ENCODE data around the gene SLC27A4.

Gene SLC27A4

GRCh38 chr9:128384801-128385495 is 44.6 kb downstream of the SLC27A4 start:
- FAIRE-seq = no peak
- DNase-seq (ENCODE audit: insufficient read length, low spot score) = no peak
- TF ChIP-seq POLR2A (IDR thresholded peaks at IDR 0.05; ENCODE audit: low read depth, low read length) = no peak
- TF ChIP-seq PAX5 (IDR thresholded peaks at IDR 0.05; ENCODE audit: insufficient read depth, low read length, severe bottlenecking) = no peak
- no peak for TF ChIP-seq TAF1 (IDR thresholded peaks at IDR 0.05; ENCODE audit: low read depth, low read length)
- no peak for TF ChIP-seq POLR2AphosphoS5 (IDR thresholded peaks at IDR 0.05; ENCODE audit: low read depth, low read length)
- TF ChIP-seq SPI1 (IDR thresholded peaks at IDR 0.05; ENCODE audit: low read depth, low read length) = no peak
- TF ChIP-seq POU2F2 (IDR thresholded peaks at IDR 0.05; ENCODE audit: low read depth, low read length) = no peak

- no peak for FAIRE-seq
- DNase-seq (ENCODE audit: insufficient read length, low spot score) = no peak
- TF ChIP-seq TAF1 (IDR thresholded peaks at IDR 0.05; ENCODE audit: low read depth, low read length) = no peak
Measured at GRCh38 chr9:128385496-128386460, 45.5 kb downstream of the SLC27A4 start.

- FAIRE-seq (no peak), DNase-seq (ENCODE audit: insufficient read length, low spot score) (no peak)
- TF ChIP-seq POLR2A (IDR thresholded peaks at IDR 0.05; ENCODE audit: low read depth, low read length) (no peak), POLR2AphosphoS5 (IDR thresholded peaks at IDR 0.05; ENCODE audit: low read depth, low read length) (no peak), POU2F2 (IDR thresholded peaks at IDR 0.05; ENCODE audit: low read depth, low read length) (no peak), PAX5 (IDR thresholded peaks at IDR 0.05; ENCODE audit: insufficient read depth, low read length, severe bottlenecking) (no peak), TAF1 (IDR thresholded peaks at IDR 0.05; ENCODE audit: low read depth, low read length) (no peak), SPI1 (IDR thresholded peaks at IDR 0.05; ENCODE audit: low read depth, low read length) (no peak)
Measured at GRCh38 chr9:128388150-128388549, 47.8 kb downstream of the SLC27A4 start.

GRCh38 chr9:128389395-128390149 is 49.2 kb downstream of the SLC27A4 start:
- DNase-seq (ENCODE audit: insufficient read length, low spot score) = no peak
- FAIRE-seq = no peak
- no peak for TF ChIP-seq POU2F2 (IDR thresholded peaks at IDR 0.05; ENCODE audit: low read depth, low read length)
- TF ChIP-seq TAF1 (IDR thresholded peaks at IDR 0.05; ENCODE audit: low read depth, low read length) = no peak
- TF ChIP-seq PAX5 (IDR thresholded peaks at IDR 0.05; ENCODE audit: insufficient read depth, low read length, severe bottlenecking) = no peak
- no peak for TF ChIP-seq POLR2AphosphoS5 (IDR thresholded peaks at IDR 0.05; ENCODE audit: low read depth, low read length)
- TF ChIP-seq POLR2A (IDR thresholded peaks at IDR 0.05; ENCODE audit: low read depth, low read length) = no peak
- no peak for TF ChIP-seq SPI1 (IDR thresholded peaks at IDR 0.05; ENCODE audit: low read depth, low read length)

- no peak for DNase-seq (ENCODE audit: insufficient read length, low spot score)
- no peak for FAIRE-seq
- no peak for TF ChIP-seq SPI1 (IDR thresholded peaks at IDR 0.05; ENCODE audit: low read depth, low read length)
- no peak for TF ChIP-seq PAX5 (IDR thresholded peaks at IDR 0.05; ENCODE audit: insufficient read depth, low read length, severe bottlenecking)
- no peak for TF ChIP-seq TAF1 (IDR thresholded peaks at IDR 0.05; ENCODE audit: low read depth, low read length)
Measured at GRCh38 chr9:128390150-128390812, 50.0 kb downstream of the SLC27A4 start.

GRCh38 chr9:128390813-128391711 is 50.7 kb downstream of the SLC27A4 start:
- DNase-seq (ENCODE audit: insufficient read length, low spot score) (no peak), FAIRE-seq (no peak)
- no peak for TF ChIP-seq SPI1 (IDR thresholded peaks at IDR 0.05; ENCODE audit: low read depth, low read length)
- no peak for TF ChIP-seq TAF1 (IDR thresholded peaks at IDR 0.05; ENCODE audit: low read depth, low read length)
- no peak for TF ChIP-seq PAX5 (IDR thresholded peaks at IDR 0.05; ENCODE audit: insufficient read depth, low read length, severe bottlenecking)
- no peak for TF ChIP-seq POLR2A (IDR thresholded peaks at IDR 0.05; ENCODE audit: low read depth, low read length)
- no peak for TF ChIP-seq POLR2AphosphoS5 (IDR thresholded peaks at IDR 0.05; ENCODE audit: low read depth, low read length)
- no peak for TF ChIP-seq POU2F2 (IDR thresholded peaks at IDR 0.05; ENCODE audit: low read depth, low read length)

GRCh38 chr9:128391956-128392301 is 51.6 kb downstream of the SLC27A4 start:
- DNase-seq (ENCODE audit: insufficient read length, low spot score) = no peak
- no peak for FAIRE-seq
- TF ChIP-seq PAX5 (IDR thresholded peaks at IDR 0.05; ENCODE audit: insufficient read depth, low read length, severe bottlenecking) = no peak
- TF ChIP-seq POLR2A (IDR thresholded peaks at IDR 0.05; ENCODE audit: low read depth, low read length) = no peak
- TF ChIP-seq SPI1 (IDR thresholded peaks at IDR 0.05; ENCODE audit: low read depth, low read length) = no peak
- no peak for TF ChIP-seq POLR2AphosphoS5 (IDR thresholded peaks at IDR 0.05; ENCODE audit: low read depth, low read length)
- no peak for TF ChIP-seq POU2F2 (IDR thresholded peaks at IDR 0.05; ENCODE audit: low read depth, low read length)
- no peak for TF ChIP-seq TAF1 (IDR thresholded peaks at IDR 0.05; ENCODE audit: low read depth, low read length)
